Activated CD4-positive, alpha-beta T cell treated with anti-CD3 and anti-CD28 coated beads for 36 hours (primary cell): ENCODE measurements around the gene KPNB1. TPM values are rescaled to one million over a fixed set of nuclear protein-coding genes. Genes with fewer than 3 reads are reported as not detected.
A peak's percentile ranks its signal among the peaks of the same experiment; 100 is the strongest.

Experiments used
- ATAC-seq: fragments of 200-7000 bp; cut with Tn5 transposase; one replicate; pipeline ENCODE4 v1.10.0; 2021; ENCODE audit warnings: mild to moderate bottlenecking, moderate library complexity
- CTCF ChIA-PET: fragments of 350-600 bp; sonication (Branson Sonifier 250); formaldehyde crosslinking; loops from one replicate; lab custom pipeline; 2021; ENCODE audit warnings: antibody characterized with exemption; lab: Charles Lee
- POLR2A ChIA-PET: fragments of 350-600 bp; sonication (Branson Sonifier 250); formaldehyde crosslinking; loops from one replicate; lab custom pipeline; 2021; ENCODE audit warnings: antibody characterized with exemption, inconsistent platforms; lab: Charles Lee
- DNase-seq: peaks from one replicate; pipeline ENCODE4 v3.0.0-alpha.2; 2020
- H3K27ac Mint-ChIP-seq: one replicate; pipeline ENCODE4 v1.8.0; 2021; ENCODE audit warnings: mixed read lengths
- H3K27me3 Mint-ChIP-seq: one replicate; pipeline ENCODE4 v1.8.0; 2021; ENCODE audit warnings: mixed read lengths
- H3K36me3 Mint-ChIP-seq: one replicate; pipeline ENCODE4 v1.8.0; 2021; ENCODE audit warnings: low read depth, mixed read lengths
- H3K4me1 Mint-ChIP-seq: one replicate; pipeline ENCODE4 v1.8.0; 2021; ENCODE audit warnings: mixed read lengths
- H3K4me3 Mint-ChIP-seq: one replicate; pipeline ENCODE4 v1.8.0; 2021; ENCODE audit warnings: mild to moderate bottlenecking, moderate library complexity, mixed read lengths
- H3K9me3 Mint-ChIP-seq: one replicate; pipeline ENCODE4 v1.8.0; 2021; ENCODE audit warnings: low read depth, mixed read lengths
- intact Hi-C, 2 experiments: fragments of 100-400 bp; cut with DNase I in 1 of 2; cut with micrococcal nuclease in 1 of 2; formaldehyde crosslinking; loops; one replicate each; pipeline versions ENCODE4 v1.14.2 to v1.15.1; 2022 to 2024; cut with DNase I, micrococcal nuclease
- total RNA-seq, 2 experiments: library from RNA; stranded (reverse); gene quantifications; one replicate each; pipeline ENCODE4 v1.2.3, GENCODE V29; 2021

KPNB1 gene
- total RNA-seq, 2 experiments from 2014 or later: 640 to 656 TPM

- H3K27me3 Mint-ChIP-seq: no peaks in the 10 kb centered on the region
- POLR2A ChIA-PET: no interaction called here
Measured at GRCh38 chr17:47621293-47622179, 28.2 kb upstream of the KPNB1 start.

GRCh38 chr17:47622180-47622549, 27.6 kb upstream of the KPNB1 start:
- DNase-seq (no peak), ATAC-seq (no peak)
- peaks cover 17% of the 10 kb centered on the region for H3K4me1 Mint-ChIP-seq
- peaks cover 46% of the 10 kb centered on the region for H3K36me3 Mint-ChIP-seq
- no peak overlapping the region for H3K4me3 Mint-ChIP-seq
- intact Hi-C loops: no loop called here
- H3K9me3 Mint-ChIP-seq: no peaks in the 10 kb centered on the region
- H3K27ac Mint-ChIP-seq: peak overlapping the region; percentile 48
- CTCF ChIA-PET: no interaction called here
- H3K27me3 Mint-ChIP-seq: no peaks in the 10 kb centered on the region
- POLR2A ChIA-PET: no interaction called here

More at GRCh38 chr17:47621293-47622179, 28.2 kb upstream of the KPNB1 start:
- ATAC-seq (no peak), DNase-seq (no peak)
- Mint-ChIP-seq H3K4me1 (peaks cover 17% of the 10 kb centered on the region), H3K36me3 (peaks cover 46% of the 10 kb centered on the region), H3K4me3 (no peak overlapping the region), H3K27ac (peak overlapping the region; percentile 65), H3K9me3 (no peaks in the 10 kb centered on the region)
- CTCF ChIA-PET: interaction anchor here (0.6 to 1.0 kb wide), 2 partner anchors 42 to 120 kb away, joined by 3 to 4 read pairs; no protein-coding TSS in a partner anchor
- intact Hi-C loops: no loop called here

- H3K9me3 Mint-ChIP-seq: no peaks in the 10 kb centered on the region
- CTCF ChIA-PET: interaction anchor here (0.7 to 2.1 kb wide), 4 partner anchors 9 to 395 kb away, joined by 3 to 12 read pairs (median 3); no protein-coding TSS in a partner anchor
Measured at GRCh38 chr17:47624727-47625068, 25.0 kb upstream of the KPNB1 start.

GRCh38 chr17:47628014-47628566, 21.6 kb upstream of the KPNB1 start:
- Mint-ChIP-seq H3K4me3 (no peak overlapping the region), H3K9me3 (no peaks in the 10 kb centered on the region), H3K27ac (no peak overlapping the region), H3K36me3 (peaks cover 12% of the 10 kb centered on the region), H3K4me1 (no peaks in the 10 kb centered on the region), H3K27me3 (no peaks in the 10 kb centered on the region)
- ATAC-seq: no peak
- DNase-seq: no peak
- CTCF ChIA-PET: interaction anchor here (1.2 to 3.0 kb wide), 2 partner anchors 12 to 18 kb away, joined by 3 to 10 read pairs; no protein-coding TSS in a partner anchor
- intact Hi-C loops: no loop called here
- POLR2A ChIA-PET: no interaction called here

More at GRCh38 chr17:47624727-47625068, 25.0 kb upstream of the KPNB1 start:
- H3K4me1 Mint-ChIP-seq: peaks cover 15% of the 10 kb centered on the region
- DNase-seq: no peak
- intact Hi-C loops: no loop called here
- no peak for ATAC-seq
- peaks cover 30% of the 10 kb centered on the region for H3K36me3 Mint-ChIP-seq
- H3K27me3 Mint-ChIP-seq: no peaks in the 10 kb centered on the region
- no peak overlapping the region for H3K27ac Mint-ChIP-seq
- no peak overlapping the region for H3K4me3 Mint-ChIP-seq
- POLR2A ChIA-PET: interaction anchor here (1.1 kb wide), 1 partner anchor 25 kb away, joined by 5 read pairs; the partner anchor contains the start of gene KPNB1

GRCh38 chr17:47629826-47630225, 19.9 kb upstream of the KPNB1 start:
- Mint-ChIP-seq H3K36me3 (peaks cover 7% of the 10 kb centered on the region), H3K27ac (no peak overlapping the region), H3K4me3 (no peak overlapping the region), H3K9me3 (no peaks in the 10 kb centered on the region), H3K27me3 (no peaks in the 10 kb centered on the region), H3K4me1 (no peaks in the 10 kb centered on the region)
- no peak for DNase-seq
- POLR2A ChIA-PET: no interaction called here
- intact Hi-C loops: no loop called here
- ATAC-seq: no peak
- CTCF ChIA-PET: interaction anchor here (1.4 to 3.0 kb wide), 2 partner anchors 11 to 14 kb away, joined by 7 to 10 read pairs; no protein-coding TSS in a partner anchor

- Mint-ChIP-seq H3K27me3 (no peaks in the 10 kb centered on the region), H3K9me3 (no peaks in the 10 kb centered on the region), H3K4me1 (no peaks in the 10 kb centered on the region), H3K27ac (no peak overlapping the region), H3K36me3 (peaks cover 3% of the 10 kb centered on the region), H3K4me3 (no peak overlapping the region)
- ATAC-seq: no peak
- intact Hi-C loops: no loop called here
- CTCF ChIA-PET: interaction anchor here (1.4 to 3.0 kb wide), 2 partner anchors 12 to 14 kb away, joined by 7 to 10 read pairs; no protein-coding TSS in a partner anchor
- no peak for DNase-seq
- POLR2A ChIA-PET: no interaction called here
Measured at GRCh38 chr17:47630614-47631013, 19.1 kb upstream of the KPNB1 start.

GRCh38 chr17:47632991-47633390, 16.7 kb upstream of the KPNB1 start:
- POLR2A ChIA-PET: no interaction called here
- CTCF ChIA-PET: no interaction called here
- Mint-ChIP-seq H3K9me3 (no peaks in the 10 kb centered on the region), H3K36me3 (peaks cover 3% of the 10 kb centered on the region), H3K4me1 (peaks cover 6% of the 10 kb centered on the region), H3K4me3 (no peak overlapping the region), H3K27ac (no peak overlapping the region), H3K27me3 (no peaks in the 10 kb centered on the region)
- no peak for DNase-seq
- intact Hi-C loops: no loop called here
- ATAC-seq: no peak

GRCh38 chr17:47633996-47634395, 15.7 kb upstream of the KPNB1 start:
- no peak overlapping the region for H3K27ac Mint-ChIP-seq
- H3K4me3 Mint-ChIP-seq: no peak overlapping the region
- no peaks in the 10 kb centered on the region for H3K9me3 Mint-ChIP-seq
- ATAC-seq (no peak), DNase-seq (no peak)
- intact Hi-C loops: no loop called here
- peaks cover 8% of the 10 kb centered on the region for H3K4me1 Mint-ChIP-seq
- peaks cover 5% of the 10 kb centered on the region for H3K36me3 Mint-ChIP-seq
- POLR2A ChIA-PET: no interaction called here
- no peaks in the 10 kb centered on the region for H3K27me3 Mint-ChIP-seq
- CTCF ChIA-PET: interaction anchor here (0.7 kb wide), 1 partner anchor 14 kb away, joined by 3 read pairs; no protein-coding TSS in a partner anchor

GRCh38 chr17:47634870-47635269, 14.8 kb upstream of the KPNB1 start:
- Mint-ChIP-seq H3K36me3 (peaks cover 5% of the 10 kb centered on the region), H3K27me3 (no peaks in the 10 kb centered on the region), H3K27ac (no peak overlapping the region), H3K4me1 (peaks cover 8% of the 10 kb centered on the region), H3K9me3 (no peaks in the 10 kb centered on the region), H3K4me3 (no peak overlapping the region)
- ChIA-PET POLR2A (no interaction called here), CTCF (interaction anchor here (0.7 to 3.1 kb wide), 2 partner anchors 15 to 19 kb away, joined by 3 to 8 read pairs; no protein-coding TSS in a partner anchor)
- ATAC-seq (peak; percentile 9), DNase-seq (no peak)
- intact Hi-C loops: no loop called here

GRCh38 chr17:47635734-47636133, 14.0 kb upstream of the KPNB1 start:
- H3K4me3 Mint-ChIP-seq: no peak overlapping the region
- H3K9me3 Mint-ChIP-seq: no peaks in the 10 kb centered on the region
- ChIA-PET CTCF (interaction anchor here (3.1 kb wide), 1 partner anchor 20 kb away, joined by 8 read pairs; no protein-coding TSS in a partner anchor), POLR2A (no interaction called here)
- ATAC-seq: no peak
- intact Hi-C loops: no loop called here
- peaks cover 8% of the 10 kb centered on the region for H3K4me1 Mint-ChIP-seq
- no peak overlapping the region for H3K27ac Mint-ChIP-seq
- no peak for DNase-seq
- peaks cover 5% of the 10 kb centered on the region for H3K36me3 Mint-ChIP-seq
- H3K27me3 Mint-ChIP-seq: no peaks in the 10 kb centered on the region

- ATAC-seq (no peak), DNase-seq (no peak)
- Mint-ChIP-seq H3K9me3 (no peaks in the 10 kb centered on the region), H3K4me3 (no peak overlapping the region), H3K4me1 (peaks cover 8% of the 10 kb centered on the region), H3K36me3 (peaks cover 2% of the 10 kb centered on the region), H3K27ac (no peak overlapping the region), H3K27me3 (no peaks in the 10 kb centered on the region)
- intact Hi-C loops: no loop called here
- ChIA-PET POLR2A (no interaction called here), CTCF (interaction anchor here (3.1 kb wide), 1 partner anchor 21 kb away, joined by 8 read pairs; no protein-coding TSS in a partner anchor)
Measured at GRCh38 chr17:47636273-47637030, 13.3 kb upstream of the KPNB1 start.
